Hippocampal formation (tissue), 2 donors: ENCODE measurements around the gene ZNF747.

Source experiments
- DNase-seq, 2 donors: peaks; one replicate each; lab custom pipeline; 2025; lab: John Stamatoyannopoulos, UW

Gene ZNF747

DNA sequence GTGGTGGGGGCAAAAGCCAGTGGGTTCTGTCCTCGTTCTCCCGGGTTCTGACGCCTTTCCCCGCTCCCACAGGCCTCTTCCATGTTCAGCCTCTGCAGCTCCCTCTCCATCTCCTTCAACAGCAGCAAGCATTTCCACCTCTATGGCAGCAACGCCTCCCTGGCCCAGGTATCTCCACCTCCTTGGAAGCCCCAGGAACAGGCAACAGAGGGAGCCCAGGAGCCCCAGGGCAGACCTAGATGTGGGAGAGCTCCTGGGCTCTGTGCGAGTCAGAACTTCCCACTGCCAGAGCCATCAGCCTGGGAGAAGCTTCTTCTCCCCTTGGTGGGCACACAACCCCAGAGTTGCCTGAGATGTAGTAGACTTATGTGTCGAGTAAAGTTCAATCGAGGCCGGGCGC lies 16.1 kb downstream of the ZNF747 start:
- no peak for DNase-seq

DNA sequence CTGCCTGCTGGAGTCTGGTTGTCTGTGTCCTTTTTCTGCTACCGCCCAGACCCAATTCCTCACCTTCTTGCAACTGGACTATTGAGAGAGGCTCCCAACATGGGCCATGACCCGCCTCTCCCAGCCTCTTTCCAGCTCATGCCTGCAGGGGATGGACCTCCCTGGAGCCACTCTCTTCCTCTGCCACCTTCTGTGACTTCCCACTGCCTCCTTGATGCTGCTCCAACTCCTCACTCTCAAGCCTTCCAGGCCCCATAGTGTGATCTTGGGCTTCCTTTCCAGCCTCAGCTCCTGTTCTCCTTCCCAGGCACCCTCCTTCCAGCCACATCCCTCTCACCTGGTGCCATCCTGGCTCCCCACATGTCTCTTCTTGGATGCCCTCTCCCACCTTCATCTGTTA lies 19.4 kb downstream of the ZNF747 start:
- DNase-seq = no peak

DNA sequence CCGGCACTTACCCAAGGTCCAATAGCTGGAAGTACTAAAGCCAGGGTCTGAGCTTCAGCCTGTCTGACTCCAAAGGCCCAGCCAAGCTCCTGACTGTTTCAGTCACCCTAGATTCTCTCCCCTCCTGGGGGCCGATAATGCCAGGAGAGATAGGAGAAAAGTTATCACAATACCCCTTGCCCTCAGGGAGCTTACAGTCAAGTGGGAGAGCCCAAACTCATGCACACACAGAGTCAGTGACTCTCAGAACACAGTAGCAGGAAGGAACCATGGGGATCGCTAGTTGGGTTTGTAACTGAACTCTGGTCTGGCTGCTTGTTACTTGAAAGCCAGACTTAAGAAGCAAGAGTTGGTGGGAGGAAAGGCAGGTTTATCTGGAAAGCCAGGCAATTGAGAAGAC lies 23.1 kb downstream of the ZNF747 start:
- no peak for DNase-seq

DNA sequence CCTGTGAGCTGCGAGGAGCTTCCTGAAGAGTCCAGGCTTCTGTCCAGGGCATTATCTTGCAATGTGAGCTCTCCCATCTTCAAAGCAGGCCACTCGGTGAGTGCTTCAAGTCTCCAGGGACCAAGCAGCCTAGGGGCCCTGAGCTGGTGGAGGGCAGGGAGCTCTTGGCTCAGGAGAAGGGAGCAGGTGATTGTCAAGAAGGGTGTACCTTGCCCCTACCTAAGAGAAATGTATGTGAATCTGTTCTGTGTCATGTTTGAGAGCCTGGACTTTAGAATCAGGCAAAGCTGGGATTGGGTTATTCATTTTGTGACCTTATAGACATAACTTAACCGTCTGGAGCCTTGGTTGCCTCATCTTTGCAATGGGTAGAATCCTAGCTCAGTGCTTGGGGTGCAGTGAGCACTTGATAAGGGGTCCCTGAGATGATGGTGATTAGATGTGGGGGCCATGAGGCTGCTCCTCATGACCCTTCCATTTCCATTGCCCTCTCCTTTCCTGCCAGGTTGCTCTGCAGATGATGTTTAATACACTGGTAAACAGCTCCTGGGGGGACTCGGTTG lies 24.2 kb downstream of the ZNF747 start:
- no peak for DNase-seq

DNA sequence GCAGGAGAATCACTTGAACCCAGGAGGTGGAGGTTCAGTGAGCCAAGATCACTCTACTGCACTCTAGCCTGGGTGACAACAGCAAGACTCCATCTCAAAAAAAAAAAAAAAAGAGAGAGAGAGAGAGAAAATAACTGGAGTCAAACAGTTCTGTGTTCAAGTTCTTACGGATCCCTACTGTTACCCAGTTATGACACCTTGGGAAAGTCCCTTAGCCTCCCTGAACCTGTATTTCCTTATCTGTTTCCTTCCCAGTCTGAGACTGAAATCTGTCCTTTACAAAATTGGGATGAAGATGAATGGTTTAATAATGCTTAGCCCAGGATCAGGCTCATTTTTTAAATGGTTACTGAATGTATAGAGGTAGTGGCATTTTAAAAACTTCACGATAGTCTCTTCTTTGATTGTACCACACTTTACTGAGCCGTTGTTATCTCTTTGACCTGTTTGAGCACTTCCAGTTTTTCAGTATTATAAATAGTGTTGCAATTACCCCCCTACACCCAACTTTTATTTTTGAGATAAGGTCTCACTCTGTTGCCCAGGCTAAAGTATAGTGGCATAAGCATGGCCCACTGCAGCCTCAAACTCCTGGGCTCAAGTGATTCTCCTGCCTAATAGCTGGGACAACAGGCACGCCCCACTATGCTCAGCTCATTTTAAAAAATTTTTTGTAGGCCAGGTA lies 25.4 kb downstream of the ZNF747 start:
- DNase-seq = no peak

DNA sequence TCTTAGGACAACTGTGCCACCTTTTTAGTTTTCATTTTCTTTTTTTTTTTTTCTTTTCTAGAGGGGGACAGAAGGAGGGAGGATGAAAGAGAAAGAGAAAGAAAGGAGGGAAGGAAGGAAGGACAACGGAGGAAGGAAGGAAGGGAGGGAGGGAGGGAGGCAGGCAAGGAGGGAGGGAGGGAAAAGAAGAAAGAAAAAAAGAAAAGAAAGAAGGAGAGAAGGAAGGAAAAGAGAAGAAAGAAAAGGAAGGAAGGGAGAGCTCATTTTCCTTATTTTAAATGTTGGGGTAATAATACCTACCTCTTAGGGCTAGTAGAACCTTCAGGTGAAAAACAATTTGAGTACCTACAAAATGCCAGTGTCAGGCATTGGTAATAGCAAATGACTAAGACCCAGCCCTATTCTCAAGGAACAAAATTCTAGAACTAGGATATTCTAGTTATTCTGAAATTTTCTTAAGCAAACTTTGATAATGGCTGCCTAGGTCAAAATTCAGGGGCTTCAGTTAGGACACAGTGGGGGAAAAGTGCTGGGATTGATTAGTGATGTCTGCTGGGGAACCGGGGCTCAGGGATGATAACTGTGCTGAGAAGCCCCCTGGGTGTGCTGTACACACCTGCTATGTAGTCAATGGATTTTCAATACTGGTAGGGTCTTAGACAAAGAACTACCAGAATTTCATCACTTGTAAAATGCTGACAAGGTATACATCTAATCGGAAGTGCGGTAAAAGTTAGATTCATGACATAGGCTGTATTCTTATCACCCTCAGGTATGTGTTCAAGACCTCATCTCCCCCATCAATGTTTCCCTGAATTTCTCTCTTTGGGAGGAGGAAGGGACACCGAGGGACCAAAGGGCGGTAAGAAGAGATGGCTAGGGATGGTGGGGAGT lies 31.0 kb downstream of the ZNF747 start:
- no peak for DNase-seq

DNA sequence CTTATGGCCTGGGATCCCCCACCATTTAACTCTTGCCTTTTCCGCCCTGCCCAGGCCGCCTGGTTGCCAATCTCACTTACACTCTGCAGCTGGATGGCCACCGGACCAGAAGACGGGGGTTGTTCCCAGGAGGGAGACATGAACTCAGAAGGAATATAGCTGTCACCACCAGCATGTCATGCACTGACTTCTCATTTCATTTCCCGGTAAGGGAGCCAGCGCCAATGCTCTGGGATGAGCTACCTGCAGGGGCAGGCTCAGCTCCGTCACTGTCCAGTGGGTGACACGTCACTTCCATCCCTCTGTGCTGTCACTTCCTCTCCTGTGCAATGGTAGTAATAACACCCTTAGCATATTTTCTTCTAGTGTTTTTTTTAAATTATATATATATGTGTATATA lies 35.4 kb downstream of the ZNF747 start:
- no peak for DNase-seq

DNA sequence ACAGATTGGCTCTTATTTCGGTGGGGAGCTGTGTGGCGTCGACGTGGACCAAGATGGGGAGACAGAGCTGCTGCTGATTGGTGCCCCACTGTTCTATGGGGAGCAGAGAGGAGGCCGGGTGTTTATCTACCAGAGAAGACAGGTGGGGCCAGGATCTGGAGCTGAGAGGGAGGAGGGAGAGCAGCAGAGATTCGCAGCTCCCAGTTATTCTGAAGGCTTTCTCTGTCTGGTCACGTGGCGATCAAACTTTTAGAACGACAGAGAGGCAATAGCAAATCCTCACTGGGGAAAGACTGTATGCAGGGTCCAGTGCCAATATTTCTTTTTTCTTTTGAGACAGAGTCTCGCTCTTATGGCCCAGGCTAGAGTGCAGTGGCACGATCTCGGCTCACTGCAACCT lies 39.9 kb downstream of the ZNF747 start:
- no peak for DNase-seq

DNA sequence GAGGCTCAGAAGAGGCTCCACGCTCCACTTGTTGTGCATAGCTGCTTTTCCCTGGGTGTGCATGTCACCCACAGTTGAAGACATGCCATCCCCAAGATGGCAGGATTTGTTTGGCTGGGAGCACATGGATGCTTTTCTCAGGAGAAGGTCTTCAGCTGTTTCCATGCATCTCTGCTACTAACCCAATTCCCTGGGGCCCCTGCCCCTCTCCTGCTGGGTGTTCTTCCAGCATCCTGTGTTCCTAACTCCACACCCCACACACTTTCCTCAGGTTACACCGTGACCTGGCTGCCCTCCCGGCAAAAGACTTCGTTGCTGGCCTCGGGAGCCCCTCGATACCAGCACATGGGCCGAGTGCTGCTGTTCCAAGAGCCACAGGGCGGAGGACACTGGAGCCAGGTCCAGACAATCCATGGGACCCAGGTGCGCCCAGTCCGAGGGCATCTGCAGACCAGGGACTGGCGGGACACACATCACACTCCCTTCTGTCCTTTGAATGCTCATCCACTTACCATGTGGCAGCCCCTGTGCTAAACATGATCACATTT lies 40.6 kb downstream of the ZNF747 start:
- no peak for DNase-seq

DNA sequence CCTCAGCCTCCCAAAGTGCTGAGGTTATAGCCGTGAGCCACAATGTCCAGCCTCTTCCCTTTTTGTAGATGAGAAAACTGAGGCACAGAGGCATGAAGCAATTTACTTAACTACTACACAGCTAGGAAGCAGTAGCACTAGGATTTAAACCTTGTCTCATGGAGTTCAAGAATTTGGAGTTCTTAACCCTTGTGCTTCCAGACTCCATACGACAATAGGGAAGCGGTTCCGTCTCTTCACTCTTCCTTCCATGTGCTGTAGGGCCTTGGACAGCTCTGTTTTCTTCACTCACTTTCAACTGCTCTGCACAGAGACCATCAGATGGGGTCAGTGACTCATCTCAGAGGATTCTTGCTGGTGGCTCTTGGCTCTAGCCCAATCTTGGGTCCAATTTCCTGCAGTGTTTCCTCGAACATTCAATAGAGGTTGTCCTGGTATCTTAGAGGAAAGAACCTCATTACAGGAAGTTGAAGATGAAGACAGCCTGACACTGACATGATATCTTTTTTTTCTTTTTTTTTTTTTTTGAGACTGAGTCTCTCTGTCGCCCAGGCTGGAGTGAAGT lies 42.8 kb downstream of the ZNF747 start:
- no peak for DNase-seq

DNA sequence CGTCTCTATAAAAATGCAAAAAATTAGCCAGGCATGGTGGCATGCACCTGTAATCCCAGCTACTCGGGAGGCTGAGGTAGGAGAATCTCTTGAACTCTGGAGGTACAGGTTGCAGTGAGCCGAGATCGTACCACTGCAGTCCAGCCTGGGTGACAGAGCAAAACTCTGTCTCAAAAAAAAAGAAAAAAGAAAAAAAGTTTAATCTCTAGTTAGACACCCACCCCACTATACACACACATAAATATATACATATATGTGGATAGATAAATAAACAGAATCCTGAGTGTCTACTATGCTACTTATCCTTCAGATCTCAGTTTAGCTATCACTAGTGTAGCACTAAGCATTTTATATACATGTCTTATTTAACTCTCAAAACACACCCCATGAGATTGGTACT lies 43.4 kb downstream of the ZNF747 start:
- no peak for DNase-seq

DNA sequence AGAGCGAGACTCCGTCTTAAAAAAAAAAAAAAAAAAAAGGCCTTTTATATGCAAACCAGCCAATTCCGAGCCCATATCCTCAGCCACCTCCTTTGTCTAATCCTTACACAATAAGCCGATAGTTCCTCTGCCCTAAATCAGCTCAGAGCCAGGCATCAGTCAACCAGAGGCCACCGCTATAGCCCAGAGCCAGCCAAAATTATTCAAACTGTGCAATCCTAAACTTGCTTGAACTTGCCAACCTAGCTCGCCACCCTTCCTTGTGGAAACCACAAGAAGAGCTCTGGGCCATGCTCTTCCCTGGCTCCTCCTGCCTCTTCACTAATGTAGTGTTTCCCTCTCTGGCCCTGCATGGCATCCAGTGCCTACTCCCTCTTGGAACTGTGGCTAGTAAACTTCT lies 44.4 kb downstream of the ZNF747 start:
- DNase-seq = no peak

DNA sequence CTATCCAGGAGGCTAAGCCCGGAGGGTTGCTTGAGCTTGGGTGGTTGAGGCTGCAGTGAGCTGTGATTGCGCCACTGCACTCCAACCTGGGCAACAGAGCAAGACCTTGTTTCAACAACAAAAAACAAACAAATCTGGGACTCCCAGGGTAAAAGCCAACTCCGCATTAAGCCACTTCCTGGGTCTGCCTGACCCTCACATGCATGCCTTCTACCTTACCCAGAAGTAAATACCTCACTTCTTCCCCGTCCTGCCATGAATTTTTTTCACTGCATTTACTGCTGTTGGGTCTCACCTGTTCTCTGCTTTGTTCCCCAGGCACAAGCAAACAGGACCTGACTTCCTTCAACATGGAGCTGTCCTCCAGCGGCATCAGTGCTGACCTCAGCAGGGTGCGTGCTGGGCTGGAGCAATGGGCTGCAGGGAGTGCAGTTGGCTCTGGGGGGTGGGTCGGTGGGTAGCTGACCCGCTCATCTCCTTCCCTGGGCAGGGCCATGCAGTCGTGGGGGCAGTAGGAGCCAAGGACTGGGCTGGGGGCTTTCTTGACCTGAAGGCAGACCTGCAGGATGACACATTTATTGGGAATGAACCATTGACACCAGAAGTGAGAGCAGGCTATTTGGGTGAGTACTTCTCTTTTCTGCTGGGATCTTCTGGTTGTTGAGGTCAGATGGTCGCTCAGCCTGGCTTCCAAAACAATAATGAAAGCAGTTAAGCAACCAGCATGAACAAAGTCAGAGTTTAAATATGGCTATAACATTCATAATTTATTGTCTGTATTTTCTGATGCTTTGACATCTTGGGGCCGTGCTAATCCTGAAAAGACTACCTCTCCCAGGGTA lies 45.7 kb downstream of the ZNF747 start:
- no peak for DNase-seq

DNA sequence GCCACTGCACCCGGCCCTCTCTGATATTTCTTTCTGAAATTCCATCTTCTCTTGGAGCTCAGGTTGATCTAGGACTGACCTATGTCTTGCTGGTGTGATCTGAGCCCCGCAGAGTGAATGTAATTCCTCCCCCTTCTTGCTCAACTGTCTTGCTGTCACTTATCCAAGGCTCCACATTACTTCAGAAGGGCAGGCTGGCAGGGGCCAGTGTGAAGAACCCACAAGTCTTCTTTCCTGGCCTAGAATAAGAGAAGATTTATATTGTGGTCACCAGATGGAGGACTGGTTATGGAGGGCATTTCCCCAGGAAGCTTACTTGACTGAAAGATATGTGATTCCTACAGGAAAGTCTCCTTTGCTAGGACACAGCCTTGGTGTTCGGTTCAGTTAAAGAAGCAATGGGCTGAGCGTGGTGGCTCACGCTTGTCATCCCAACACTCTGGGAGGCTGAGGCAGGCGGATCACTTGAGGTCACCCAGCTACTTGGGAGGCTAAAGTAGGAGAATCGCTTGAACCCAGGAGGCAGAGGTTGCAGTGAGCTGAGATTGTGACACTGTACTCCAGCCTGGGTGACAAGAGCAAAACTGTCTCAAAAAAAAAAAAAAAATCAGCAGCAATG lies 48.7 kb downstream of the ZNF747 start:
- DNase-seq = no peak

DNA sequence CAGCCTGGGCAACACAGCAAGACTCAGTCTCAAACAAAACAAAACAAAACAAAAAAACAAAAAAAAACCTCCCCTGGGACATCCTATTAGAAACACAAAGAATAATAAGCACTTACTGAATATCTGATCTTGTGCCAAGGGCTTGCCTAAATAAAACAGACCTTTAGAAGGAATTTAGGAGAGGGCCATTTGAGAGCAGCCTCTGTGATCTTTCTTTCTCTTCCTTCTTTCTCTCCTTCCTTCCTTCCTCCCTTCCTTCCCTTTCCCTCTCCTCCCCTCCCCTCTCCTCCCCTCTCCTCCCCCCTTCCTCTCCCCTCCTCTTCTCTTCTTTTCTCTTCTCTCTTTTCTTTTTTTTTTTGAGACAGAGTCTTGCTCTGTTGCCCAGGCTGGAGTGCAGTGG lies 49.8 kb downstream of the ZNF747 start:
- DNase-seq = no peak

DNA sequence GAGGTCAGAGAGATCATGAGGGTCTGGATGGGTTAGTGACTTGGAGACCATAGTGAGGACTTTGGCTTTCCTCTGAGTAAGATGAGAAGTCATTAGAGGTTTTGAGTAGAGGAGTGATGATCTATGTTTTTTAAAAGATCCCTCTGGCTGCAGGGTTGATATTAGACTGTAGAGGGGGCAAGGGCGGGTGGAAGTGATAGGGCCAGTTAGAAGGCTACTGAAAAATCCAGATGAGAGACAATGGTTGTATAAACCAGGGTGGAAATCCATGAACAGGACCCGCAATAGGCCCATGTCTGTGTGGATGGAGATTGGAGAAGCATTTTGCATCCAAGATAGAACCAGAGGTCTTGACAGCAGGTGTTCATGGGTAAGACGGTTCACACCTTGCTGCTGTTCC lies 52.3 kb downstream of the ZNF747 start:
- DNase-seq = no peak

DNA sequence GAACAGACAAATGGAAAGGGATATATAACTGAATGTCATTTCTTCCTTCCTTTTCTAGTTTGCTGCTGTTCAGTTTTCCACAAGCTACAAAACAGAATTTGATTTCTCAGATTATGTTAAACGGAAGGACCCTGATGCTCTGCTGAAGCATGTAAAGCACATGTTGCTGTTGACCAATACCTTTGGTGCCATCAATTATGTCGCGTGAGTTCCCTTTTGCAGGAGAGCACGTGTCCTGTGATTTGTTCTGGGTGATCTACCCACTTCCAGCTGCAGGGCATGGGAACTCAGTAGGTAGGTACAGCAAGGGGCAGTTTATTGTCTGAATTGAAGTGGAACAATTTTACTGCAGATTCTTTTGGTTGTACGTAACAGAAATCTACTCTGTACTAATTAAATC lies 53.3 kb downstream of the ZNF747 start:
- DNase-seq = no peak
